HG03196 (cell line): ENCODE measurements around the gene BIRC3.

Source experiments
- ATAC-seq: cut with Tn5 transposase; IDR thresholded peaks from one replicate; pipeline ENCODE4 v1.9.1; 2021; ENCODE audit not compliant: unreplicated experiment

Gene BIRC3

GRCh38 chr11:102317099-102317767, at the start of gene BIRC3:
TSS of gene BIRC3 (plus strand) at chr11:102317484. CDS start at chr11:102324510, 7,026 bp downstream.
- ATAC-seq: peak; percentile 87

DNA sequence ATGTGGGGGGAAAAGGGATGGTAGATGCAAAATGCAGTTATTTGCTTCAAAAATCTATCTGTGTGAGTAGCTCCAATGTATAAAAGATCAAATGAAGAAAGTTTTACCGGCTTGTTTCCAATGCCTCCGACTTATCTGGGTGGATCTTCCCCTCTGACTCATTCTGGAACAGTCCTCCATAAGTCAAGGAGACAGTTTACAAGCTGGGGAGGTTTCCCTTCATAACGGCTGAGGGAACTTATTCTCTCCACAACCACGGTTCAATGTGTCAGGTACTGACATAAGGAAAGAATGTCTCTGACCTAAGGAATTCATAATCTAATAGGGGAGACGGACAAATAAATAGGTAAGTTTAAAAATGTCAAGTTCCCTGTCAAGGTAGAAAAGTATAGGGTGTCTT, 49.7 kb upstream of the BIRC3 start:
- ATAC-seq: no peak

DNA sequence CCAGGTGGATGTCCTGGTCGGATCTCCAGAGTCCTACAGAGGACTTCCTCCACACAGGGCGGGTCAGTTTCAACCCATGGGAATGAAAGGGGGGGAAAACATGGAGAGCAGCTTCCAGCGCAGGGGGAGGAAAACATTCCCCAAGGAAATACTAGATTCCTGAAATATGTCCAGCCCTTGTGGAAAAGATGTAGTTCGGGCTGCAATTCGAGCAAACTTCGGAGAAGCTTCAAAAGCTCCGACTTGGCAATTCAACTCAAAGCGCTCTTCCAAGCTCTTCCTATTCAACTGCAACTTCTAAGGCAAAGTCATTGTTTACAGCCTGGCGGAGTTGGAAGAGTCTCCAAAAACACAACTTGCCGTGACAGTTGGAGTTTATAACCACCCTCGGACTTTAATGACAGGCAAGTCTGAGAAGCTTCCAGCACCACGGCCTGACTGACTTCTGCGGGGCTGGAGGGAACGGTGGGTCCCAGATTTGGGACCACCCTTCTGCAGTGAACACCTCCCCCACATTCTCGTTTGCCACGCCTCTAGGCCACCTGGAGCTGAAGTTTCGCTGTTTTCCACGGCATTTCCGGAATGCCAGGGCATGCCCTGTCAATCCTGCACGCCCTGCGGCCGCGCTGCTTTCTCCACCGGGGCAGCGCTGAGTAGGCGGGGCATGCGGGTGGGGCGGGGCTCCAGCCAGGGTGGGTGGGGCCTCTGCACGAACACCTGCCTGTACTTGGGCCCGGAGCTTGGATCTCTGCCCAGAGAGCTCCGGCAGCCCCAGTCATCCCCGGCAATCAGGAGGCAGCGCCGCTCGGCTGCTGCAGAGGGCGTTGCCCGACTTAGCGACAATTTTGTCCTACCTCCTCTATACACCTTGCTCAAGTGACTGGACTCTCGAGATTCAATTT, 49.0 kb upstream of the BIRC3 start:
- peak; percentile 79 for ATAC-seq

DNA sequence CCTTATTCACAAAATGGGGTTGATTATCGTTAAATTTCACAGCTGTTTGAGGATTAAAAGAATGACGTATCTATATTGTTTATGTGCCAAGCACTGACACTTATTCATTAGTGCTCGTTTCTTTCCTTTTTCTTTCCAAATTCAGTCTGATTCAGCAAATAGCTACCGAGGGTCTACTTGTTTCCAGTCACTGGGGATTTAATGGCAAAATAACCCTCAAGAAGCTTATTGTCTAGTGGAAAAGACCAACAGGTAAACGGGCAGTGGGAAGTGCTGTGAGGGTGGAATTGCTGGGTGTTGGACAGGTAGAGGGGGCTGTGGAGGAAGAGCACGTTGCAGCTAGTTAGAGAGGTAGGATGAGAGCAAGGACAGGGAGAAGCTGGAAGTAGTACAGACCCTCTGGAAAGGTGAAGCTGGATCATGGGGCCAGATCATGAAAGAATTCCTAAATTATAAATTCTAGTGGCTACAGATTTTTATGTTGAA, 48.3 kb upstream of the BIRC3 start:
- no peak for ATAC-seq

DNA sequence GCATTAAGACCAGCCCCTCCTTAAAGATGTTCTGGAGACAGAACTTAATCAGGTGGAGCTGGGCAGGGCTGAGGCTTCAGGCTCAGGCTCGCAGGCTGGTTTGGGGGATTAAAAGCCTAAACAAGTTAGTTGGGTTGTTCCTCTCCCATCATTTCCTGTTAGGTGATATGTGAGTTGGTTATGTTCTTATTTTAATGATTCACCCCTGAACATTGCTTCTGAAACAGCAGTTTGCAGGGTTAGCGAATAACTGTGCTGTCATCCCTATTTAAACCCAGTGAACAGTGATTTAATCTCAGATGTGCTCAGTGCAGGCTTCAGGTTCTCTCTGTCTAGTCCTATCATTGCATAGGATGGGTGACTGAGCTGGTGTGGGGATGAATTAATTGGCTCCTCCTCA, 47.4 kb upstream of the BIRC3 start:
- no peak for ATAC-seq

DNA sequence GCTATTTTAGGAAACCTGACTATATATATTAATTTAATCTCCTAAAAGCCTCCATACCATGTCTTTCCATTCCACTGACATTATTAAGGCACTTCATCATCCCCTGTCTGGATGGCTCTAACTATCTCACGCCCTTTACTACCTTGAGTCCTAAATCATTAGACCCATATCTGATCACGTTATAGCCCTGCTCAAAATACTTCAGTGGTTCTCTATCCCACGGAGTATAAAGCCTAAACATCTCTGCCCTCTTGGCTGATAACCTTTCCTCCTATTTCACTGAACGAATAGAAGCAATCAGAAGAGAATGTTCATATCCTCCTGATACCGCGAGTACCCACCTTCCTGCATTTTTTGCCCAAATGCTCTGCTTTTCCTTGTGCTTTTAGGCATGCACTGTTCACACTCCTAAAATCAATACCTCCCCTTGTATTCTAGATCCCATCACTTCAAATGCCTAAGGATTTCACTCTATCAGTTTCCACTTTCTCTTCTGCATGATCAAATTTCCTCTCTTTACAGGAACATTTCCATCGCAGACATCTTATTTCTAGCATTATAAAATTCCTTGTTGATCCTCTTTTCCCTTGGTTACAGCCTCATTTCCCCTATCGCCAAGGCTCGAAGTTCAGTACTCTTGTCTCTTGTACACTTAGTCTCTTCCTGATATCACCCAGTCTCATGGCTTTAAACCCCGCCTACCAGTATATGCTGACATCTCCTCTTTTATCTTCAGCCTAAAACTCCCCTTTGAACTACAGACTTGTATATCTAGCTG, 45.0 kb upstream of the BIRC3 start:
- no peak for ATAC-seq

- no peak for ATAC-seq
Measured at GRCh38 chr11:102274628-102275027, 42.7 kb upstream of the BIRC3 start.

DNA sequence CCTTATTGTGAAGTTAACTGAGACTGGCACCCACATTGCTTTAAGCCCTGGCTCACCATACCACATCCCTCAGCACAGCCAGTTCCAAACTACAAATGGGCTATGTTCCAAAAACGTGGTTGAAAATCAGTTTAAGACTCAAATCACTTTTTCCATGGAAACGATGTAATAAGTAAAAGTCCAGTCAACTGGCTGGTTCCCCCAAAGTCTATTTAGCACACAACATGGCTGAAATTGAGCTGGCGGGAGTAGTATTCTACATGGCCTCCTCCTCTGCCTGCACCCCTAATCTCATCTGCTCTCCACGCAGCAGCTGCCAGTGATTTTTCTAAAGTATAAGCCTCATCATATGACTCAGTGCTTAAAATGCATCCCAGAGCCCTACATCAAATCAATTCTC, 40.9 kb upstream of the BIRC3 start:
- ATAC-seq: no peak

GRCh38 chr11:102276783-102277182, 40.5 kb upstream of the BIRC3 start:
- no peak for ATAC-seq

DNA sequence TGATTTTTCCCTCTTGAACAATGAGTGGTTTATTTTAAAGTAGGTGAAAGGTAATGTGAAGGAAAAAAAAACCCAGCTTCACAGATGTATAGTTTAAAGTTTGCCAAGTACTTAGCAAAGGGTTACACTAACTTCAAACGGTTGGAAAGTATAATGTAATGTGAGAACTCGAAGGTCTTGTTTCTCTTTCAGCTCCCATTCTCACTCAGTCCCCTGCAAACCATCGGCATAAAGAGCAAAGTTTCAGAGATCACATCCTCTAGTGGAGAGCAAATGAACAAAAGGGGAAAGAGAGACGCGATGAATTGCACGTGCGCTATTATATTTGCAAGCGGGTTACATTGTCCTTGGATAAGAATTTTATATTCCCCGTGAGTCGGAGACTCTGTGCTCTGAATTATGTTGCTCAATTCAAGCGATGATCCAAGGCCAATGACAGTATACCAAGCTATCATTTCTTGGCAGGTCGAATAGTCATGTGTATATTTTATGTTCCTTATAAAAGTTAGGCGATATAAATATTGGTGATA, 37.6 kb upstream of the BIRC3 start:
- ATAC-seq: peak; percentile 95

DNA sequence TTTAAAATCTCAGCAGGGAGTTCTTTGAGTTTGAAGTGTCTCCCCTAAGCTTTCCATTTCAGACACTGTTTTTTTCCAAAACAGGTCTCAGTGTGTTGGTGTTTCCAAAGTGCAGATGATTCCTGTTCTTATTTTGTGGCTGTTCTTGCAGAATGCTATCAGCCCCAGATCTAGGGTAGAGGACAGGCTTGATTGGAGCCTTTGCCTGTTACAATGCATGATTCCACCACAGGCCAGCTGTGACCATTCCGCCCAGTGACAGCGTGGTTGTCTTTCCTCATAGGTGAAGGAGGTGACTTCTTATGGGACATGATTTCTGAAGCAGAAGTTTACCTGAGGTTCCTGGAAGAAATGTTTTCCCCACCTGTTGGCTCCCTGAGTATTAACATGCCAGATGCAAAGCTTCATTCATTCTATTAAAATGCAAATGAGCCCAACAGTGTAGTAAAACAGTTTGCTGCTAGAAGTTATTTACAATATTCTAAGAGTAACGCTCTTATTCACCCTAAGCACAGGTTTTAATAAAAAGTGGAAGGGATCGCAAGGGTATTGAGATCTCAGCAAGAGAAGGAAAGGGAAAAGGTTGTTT, 36.9 kb upstream of the BIRC3 start:
- no peak for ATAC-seq

DNA sequence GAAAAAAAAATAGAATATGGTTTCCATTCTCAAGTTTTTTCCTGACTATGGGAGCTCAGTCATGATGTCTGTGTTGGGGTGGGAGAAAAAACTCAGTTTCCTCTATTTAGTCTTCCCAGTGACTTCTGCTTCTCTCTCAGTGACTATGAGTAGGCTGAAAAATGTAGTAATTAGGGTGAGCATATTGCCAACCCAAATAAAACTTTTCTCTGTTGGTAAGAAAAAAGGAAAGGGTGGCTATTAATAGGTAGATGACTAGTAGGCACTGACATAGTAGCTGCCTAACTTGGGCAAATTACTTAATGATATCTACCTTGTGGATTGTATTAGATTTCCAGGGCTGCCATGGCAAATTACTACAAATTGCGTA, 34.2 kb upstream of the BIRC3 start:
- no peak for ATAC-seq

- no peak for ATAC-seq
Measured at GRCh38 chr11:102284008-102284407, 33.3 kb upstream of the BIRC3 start.

DNA sequence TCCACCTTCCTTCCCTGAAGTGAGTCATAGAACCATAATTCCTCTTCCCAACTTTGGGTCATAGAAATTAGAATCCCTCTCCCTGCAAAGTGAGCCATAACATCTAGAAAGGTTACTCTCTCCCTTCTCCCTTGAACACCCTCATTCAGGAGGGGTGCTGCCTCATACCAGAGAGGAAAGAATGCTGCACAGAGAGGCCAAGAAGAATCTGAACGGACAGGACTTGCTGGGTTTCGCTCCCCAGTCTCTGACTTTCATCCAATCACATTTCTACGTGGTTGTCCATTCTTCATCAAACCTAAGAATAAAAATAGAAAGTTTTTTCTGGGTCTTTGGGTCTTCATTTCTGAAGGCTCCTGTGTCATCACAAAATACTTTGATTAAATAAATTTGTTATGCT, 31.0 kb upstream of the BIRC3 start:
- ATAC-seq: no peak

DNA sequence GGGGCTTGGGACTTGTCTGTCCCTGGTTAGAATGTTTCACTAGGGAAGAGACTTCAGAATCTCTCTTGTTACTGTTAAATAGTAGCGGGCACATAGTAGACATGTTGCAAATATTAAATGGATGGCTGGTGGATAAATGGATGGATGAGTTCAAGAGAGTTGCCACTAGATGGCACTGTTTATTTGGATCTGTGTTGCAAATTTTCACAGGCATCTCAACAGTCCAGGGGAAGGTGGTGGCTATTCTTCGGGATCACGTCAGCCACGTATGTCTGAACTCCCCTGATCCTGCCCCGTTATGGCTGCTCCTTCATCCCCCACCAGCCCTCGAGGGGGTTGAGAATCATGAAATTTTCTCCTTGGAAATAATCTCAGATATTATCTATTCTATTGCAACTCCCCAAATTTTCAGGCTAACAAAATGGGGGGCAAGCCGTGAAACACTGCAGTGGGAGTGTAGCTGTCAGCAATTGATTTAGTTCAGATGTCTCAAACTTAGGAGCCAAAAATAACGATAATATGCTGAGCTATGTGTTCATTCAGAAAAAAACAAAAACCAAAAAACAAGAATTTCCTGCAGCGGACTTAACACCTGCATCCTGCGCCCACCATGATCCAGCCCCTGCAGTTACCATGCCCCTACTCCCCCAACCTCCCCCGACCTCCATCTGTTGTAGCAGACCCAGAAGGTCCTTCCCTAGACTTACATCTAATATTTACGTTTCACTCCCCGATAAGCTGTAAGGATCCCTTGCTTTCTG, 29.1 kb upstream of the BIRC3 start:
- peak; percentile 75 for ATAC-seq

DNA sequence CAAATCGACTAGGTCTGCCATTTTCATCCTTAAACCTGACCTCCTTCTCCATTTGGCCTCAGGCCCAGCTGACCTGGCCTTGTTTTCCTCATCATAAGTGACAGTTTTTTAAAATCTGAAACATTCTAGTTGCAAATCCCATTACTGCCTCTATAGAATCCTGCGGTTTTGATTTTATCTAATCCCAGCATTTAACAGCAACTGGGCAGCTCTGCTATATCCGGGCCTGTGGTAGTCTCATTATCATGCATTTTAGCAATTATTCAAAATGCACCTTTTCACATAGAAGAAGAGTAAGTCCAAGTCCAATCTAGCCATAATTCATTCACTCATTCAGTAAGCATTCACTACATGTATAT, 28.6 kb upstream of the BIRC3 start:
- no peak for ATAC-seq

DNA sequence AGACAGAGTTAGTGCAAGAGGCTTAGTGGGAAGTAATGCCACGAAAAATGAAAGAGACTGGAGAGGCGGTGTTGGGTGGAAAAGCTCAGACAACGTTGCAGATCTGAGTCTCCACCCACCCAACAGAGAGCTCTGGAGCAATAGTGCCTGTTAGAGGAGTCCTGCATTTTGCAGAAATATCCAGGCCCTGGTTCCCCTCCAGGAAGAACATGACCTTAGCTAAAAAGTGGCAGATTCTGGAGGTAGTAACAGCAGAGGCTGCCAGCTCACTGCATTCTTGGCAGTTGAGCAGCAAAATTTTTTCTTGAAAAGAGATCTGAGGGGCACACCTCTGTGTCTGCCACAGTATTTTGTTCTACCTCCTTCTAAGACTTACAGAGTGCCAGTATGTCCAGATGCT, 27.7 kb upstream of the BIRC3 start:
- ATAC-seq: no peak

- no peak for ATAC-seq
Measured at GRCh38 chr11:102291831-102292230, 25.5 kb upstream of the BIRC3 start.

GRCh38 chr11:102292933-102293332, 24.4 kb upstream of the BIRC3 start:
- no peak for ATAC-seq

GRCh38 chr11:102293873-102294601, 23.2 kb upstream of the BIRC3 start:
- peak; percentile 94 for ATAC-seq
